GM12864 (cell line): ENCODE results near the gene CCL23.
"Not testable (repeated sequence)": the region's sequence is repeated elsewhere in the genome, so short reads cannot be mapped to it uniquely, and the experiment has no call there.

Experiments used
- DNase-seq: peaks from one replicate; pipeline ENCODE4 v3.0.0-alpha.2; 2011; ENCODE audit warnings: low read depth
- H3K4me3 ChIP-seq: 2 replicates; pipeline ENCODE4 v1.5.1; 2011; ENCODE audit warnings: mild to moderate bottlenecking, low read depth, low read length, control low read depth
- TF ChIP-seq, protein P1 (sequence below): IDR thresholded peaks from 2 replicates; pipeline ENCODE4 v1.5.1; 2011; ENCODE audit warnings: low read depth, mild to moderate bottlenecking, moderate library complexity, low read length, control low read depth, inconsistent platforms; ENCODE audit errors: missing control alignments

The CCL23 gene

DNA sequence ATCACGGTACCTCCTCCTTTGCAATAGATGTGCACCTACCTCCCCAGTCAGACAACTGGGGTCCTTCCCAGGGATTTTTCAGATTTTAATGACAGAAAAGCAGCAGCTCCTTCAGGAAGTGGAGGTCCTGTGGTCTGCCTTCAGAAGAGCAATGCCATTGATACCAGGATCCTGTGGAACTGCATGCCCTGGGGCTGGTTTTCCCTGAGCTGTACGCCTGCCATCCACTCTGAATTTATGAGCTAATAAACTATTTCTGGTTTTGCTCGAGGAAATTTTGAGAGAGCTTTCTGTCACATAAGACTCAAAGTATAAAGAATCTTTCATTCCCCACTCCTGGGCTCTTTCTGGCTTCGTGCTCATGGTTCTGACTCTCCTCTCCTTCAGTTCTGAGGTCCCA, 10.0 kb upstream of the CCL23 start:
- TF ChIP-seq, protein P1, sequence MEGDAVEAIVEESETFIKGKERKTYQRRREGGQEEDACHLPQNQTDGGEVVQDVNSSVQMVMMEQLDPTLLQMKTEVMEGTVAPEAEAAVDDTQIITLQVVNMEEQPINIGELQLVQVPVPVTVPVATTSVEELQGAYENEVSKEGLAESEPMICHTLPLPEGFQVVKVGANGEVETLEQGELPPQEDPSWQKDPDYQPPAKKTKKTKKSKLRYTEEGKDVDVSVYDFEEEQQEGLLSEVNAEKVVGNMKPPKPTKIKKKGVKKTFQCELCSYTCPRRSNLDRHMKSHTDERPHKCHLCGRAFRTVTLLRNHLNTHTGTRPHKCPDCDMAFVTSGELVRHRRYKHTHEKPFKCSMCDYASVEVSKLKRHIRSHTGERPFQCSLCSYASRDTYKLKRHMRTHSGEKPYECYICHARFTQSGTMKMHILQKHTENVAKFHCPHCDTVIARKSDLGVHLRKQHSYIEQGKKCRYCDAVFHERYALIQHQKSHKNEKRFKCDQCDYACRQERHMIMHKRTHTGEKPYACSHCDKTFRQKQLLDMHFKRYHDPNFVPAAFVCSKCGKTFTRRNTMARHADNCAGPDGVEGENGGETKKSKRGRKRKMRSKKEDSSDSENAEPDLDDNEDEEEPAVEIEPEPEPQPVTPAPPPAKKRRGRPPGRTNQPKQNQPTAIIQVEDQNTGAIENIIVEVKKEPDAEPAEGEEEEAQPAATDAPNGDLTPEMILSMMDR: no peak
- DNase-seq: no peak
- no peak overlapping the region for H3K4me3 ChIP-seq

DNA sequence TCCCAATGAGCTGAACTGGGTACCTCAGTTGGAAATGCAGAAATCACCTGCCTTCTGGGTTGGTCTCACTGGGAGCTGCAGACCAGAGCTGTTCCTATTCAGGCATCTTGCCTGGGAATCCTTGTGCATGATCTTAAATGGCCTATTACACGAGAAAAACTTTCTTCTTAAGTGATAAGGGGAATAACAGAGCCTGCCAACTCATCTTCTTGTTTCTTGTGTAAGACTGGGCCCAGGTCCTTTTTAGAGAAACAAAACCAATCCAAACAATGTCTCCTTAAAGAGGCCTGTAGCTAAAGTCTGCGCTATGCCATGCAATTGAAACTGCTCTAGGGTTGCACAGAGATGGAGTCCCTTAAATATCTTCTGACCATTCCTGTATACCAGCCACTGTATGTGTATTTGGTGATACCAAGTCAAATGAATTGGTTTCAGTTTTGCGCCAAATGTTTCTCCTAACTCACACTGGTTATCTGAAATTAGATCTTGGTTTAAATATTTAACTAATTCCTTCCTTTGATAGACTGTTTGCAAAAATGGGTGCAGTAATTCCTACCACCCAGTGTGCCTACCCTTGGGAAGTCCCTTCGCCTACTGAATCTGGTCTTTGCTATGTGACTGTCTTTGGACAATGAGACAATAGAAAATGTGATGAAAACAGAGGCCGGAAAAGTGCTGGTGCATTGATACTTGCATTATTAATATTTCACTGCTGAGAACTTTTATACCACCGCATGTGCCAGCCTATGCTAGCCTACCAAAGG, 6.5 kb upstream of the CCL23 start:
- no peak for DNase-seq
- TF ChIP-seq, protein P1: no peak
- no peak overlapping the region for H3K4me3 ChIP-seq

DNA sequence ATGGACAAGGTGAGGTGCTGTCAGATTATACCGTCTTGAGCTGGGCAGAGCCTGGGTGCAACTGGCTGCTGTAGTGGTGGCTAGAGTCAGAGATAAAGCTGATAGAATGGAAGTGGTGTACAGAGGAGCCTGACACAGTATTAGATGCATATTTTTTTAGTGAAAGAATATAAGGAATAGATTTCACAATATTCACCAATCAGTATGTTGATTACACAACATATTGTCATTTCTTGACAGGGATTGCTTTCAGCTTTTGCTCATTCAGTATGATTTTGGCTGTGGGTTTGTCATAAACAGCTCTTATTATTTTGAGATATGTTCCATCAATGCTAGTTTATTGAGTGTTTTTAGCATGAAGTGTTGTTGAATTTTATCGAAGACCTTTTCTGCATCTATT, 1.7 kb upstream of the CCL23 start:
- DNase-seq: no peak
- TF ChIP-seq, protein P1: no peak
- no peak overlapping the region for H3K4me3 ChIP-seq

DNA sequence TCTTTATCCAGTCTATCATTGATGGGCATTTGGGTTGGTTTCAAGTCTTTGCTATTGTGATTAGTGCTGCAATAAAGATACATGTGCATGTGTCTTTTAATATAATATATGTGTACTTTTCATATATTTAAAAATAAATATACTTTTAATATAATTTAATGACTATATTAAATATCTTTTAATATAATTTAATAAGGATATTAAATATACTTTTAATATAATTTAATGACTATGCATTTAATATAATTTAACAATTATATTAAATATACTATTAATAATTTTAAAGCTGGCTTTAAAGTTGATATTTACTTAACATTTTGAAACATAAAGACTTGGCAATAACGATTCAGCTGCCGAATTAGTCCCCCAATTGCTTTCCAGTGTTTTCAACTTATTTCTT, 1.2 kb downstream of the CCL23 start:
- DNase-seq: no peak
- TF ChIP-seq, protein P1: no peak
- no peak overlapping the region for H3K4me3 ChIP-seq

DNA sequence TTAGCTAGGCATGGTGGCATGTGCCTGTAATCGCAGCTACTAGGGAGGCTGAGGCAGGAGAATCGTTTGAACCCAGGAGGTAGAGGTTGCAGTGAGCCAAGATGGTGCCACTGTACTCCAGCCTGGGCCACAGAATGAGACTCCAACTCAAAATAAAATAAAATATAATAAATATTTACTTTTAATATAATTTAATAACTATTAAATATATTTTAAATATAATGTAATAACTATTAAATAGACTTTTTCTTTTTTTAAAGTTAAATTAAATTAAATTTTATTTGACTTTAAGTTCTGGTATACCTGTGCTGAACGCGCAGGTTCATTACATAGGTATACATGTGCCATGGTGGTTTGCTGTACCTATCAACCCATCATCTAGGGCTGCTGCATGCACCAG, 1.9 kb downstream of the CCL23 start:
- not testable (repeated sequence) for H3K4me3 ChIP-seq, DNase-seq

DNA sequence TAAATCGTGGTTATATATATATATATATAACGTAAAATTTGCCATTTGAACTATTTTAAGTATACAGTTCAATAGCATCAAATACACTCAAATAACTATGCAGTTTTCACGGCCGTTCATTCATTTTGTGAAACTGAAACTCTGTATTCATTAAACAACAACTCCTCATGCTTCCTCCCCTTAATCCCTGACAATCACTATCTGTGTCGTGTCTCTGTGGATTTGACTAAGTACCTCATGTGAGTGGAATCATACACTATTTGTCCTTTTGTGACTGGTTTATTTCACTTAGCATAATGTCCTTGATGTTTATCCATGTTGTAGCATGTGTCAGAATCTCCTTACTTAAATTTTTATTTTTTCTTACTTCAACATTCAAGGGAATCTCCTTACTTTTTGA, 2.8 kb downstream of the CCL23 start:
- TF ChIP-seq, protein P1: no peak
- DNase-seq: no peak
- H3K4me3 ChIP-seq: no peak overlapping the region

DNA sequence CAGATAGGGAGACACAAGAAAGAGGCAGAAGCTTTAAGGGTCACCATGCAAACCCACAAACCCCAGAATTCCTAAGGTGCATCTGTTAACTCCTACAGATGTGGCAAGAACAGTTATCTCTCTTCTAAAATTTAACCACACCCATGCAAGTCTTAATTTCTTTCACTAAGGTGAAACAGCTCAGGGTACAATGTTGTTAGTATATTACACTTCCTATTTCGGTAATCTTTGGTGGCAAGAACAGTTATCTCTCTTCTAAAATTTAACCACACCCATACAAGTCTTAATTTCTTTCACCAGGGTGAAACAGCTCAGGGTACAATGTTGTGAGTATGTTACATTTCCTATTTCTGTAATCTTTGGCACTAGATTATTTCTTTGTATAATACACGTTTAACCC, 6.6 kb downstream of the CCL23 start:
- no peak for DNase-seq
- TF ChIP-seq, protein P1: no peak

More for the DNA sequence above, 6.6 kb downstream of the CCL23 start:
- no peak overlapping the region for H3K4me3 ChIP-seq
